Peyer's patch (tissue), 4 donors: Measurements from ENCODE around the gene TMEM59L. TPM values are rescaled to one million over a fixed set of nuclear protein-coding genes. Genes with fewer than 3 reads are reported as not detected.

ENCODE experiments used
- DNase-seq, 3 donors: peaks; one replicate each; pipeline ENCODE4 v3.0.0-alpha.2; 2017 to 2019
- H3K27ac ChIP-seq, 4 donors: fragments of 200-600 bp; sonication (generic); one replicate each; pipeline ENCODE4 v1.5.1; 2016 to 2019
- H3K27me3 ChIP-seq, 2 donors: fragments of 200-600 bp; sonication (generic); one replicate each; pipeline ENCODE4 v1.5.1; 2019
- H3K36me3 ChIP-seq, 3 donors: fragments of 200-600 bp; sonication (generic); one replicate each; pipeline ENCODE4 v1.5.1; 2016 to 2019
- H3K4me1 ChIP-seq, 4 donors: fragments of 200-600 bp; sonication (generic); one replicate each; pipeline ENCODE4 v1.5.1; 2016 to 2019
- H3K4me3 ChIP-seq, 4 donors: fragments of 200-600 bp; sonication (generic); 1 replicate in 3 of 4; 2 replicates in 1 of 4; pipeline ENCODE4 v1.5.1; 2016 to 2019; ENCODE audit warnings: mild to moderate bottlenecking in 1 of 4
- H3K9me3 ChIP-seq, 4 donors: fragments of 200-600 bp; sonication (generic); one replicate each; pipeline ENCODE4 v1.5.1; 2016 to 2019; ENCODE audit warnings: mild to moderate bottlenecking in 1 of 4
- POLR2A ChIP-seq, 2 donors: fragments of 450-650 bp; IDR thresholded peaks; one replicate each; pipeline ENCODE4 v1.5.1; 2017; ENCODE audit warnings: antibody characterized with exemption in 2 of 2, mild to moderate bottlenecking in 2 of 2, moderate library complexity in 2 of 2
- total RNA-seq, 4 donors: library from RNA; depleted of rRNA; stranded (reverse); fragments of >200 nt; gene quantifications; one replicate each; pipeline ENCODE4 v1.1.0, GENCODE V29; 2016
- TF ChIP-seq, protein P1 (sequence below), 6 experiments: fragments of 450-650 bp in 4 of 6; fragments of 200-600 bp in 2 of 6; sonication (generic) in 1 of 6; IDR thresholded peaks; one replicate each; pipeline ENCODE4 v1.5.1; 2017 to 2019; ENCODE audit warnings: antibody characterized with exemption in 6 of 6, mild to moderate bottlenecking in 3 of 6, moderate library complexity in 1 of 6

TMEM59L gene
- total RNA-seq, 4 donors from 2014 or later = 0.70 to 2.0 (median 1.7) TPM; not detected in 1

- peaks cover 0 to 30% (median 9%) of the 10 kb centered on the region in 4 donors for H3K4me1 ChIP-seq
- no peaks in the 10 kb centered on the region for H3K27me3 ChIP-seq
- peak overlapping the region; percentile 62 to 79 (median 72) for H3K4me3 ChIP-seq
- H3K9me3 ChIP-seq = no peaks in the 10 kb centered on the region
- H3K27ac ChIP-seq = peak overlapping the region; percentile 78 to 86 (median 82)
- H3K36me3 ChIP-seq = no peaks in the 10 kb centered on the region
- TF ChIP-seq, protein P1, sequence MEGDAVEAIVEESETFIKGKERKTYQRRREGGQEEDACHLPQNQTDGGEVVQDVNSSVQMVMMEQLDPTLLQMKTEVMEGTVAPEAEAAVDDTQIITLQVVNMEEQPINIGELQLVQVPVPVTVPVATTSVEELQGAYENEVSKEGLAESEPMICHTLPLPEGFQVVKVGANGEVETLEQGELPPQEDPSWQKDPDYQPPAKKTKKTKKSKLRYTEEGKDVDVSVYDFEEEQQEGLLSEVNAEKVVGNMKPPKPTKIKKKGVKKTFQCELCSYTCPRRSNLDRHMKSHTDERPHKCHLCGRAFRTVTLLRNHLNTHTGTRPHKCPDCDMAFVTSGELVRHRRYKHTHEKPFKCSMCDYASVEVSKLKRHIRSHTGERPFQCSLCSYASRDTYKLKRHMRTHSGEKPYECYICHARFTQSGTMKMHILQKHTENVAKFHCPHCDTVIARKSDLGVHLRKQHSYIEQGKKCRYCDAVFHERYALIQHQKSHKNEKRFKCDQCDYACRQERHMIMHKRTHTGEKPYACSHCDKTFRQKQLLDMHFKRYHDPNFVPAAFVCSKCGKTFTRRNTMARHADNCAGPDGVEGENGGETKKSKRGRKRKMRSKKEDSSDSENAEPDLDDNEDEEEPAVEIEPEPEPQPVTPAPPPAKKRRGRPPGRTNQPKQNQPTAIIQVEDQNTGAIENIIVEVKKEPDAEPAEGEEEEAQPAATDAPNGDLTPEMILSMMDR (IDR thresholded peaks at IDR 0.05) = no peak
- no peak for TF ChIP-seq POLR2A (IDR thresholded peaks at IDR 0.05)
- DNase-seq = no peak
Measured at GRCh38 chr19:18635831-18636182, 23.1 kb downstream of the TMEM59L start.

- Histone ChIP-seq H3K4me3 (peak overlapping the region; percentile 62 to 79 (median 72)), H3K27me3 (no peaks in the 10 kb centered on the region), H3K36me3 (no peaks in the 10 kb centered on the region), H3K27ac (peak overlapping the region; percentile 78 to 86 (median 82)), H3K4me1 (peaks cover 0 to 30% (median 9%) of the 10 kb centered on the region in 4 donors), H3K9me3 (no peaks in the 10 kb centered on the region)
- peak in 1 of 2 donors; percentile 11 for TF ChIP-seq POLR2A (IDR thresholded peaks at IDR 0.05)
- TF ChIP-seq, protein P1 (IDR thresholded peaks at IDR 0.05) = no peak
- peak; percentile 100 for DNase-seq
Measured at GRCh38 chr19:18636183-18636968, 23.7 kb downstream of the TMEM59L start.

DNA sequence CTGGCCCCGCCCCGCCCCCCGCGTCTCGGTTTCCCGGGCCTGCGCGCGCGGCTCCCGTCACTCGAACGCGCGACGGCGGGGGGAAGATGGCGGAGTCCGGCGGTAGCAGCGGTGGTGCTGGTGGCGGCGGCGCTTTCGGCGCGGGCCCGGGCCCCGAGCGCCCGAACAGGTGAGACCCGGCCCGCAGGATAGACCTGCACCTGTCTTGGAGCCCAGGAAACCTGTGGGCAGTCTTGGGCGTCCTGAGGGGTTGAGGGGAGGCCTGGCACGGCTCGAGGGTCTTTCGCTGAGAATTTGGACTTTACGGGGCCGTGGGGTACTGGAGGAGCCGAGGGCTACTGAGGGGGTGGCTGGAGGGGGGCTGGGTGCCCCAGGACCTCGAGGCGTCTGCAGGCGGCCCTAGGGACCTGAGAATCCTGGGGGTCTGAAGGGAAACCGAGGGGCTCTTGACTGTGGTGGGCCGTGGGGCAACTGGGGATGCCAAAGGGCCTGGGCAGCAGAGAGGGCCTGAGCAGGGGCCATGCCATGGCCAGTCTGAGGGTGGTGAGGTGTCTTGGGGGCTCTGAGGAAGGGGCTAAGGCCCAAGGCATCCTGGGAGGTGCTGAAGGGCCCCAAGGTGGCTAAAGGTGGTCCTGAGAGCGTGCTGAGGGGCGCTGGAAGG is 24.4 kb downstream of the TMEM59L start, which contains the start of gene KLHL26:
Gene KLHL26, plus strand, starts transcription at position 60 of the 661 bp plus-strand sequence. Its CDS starts 27 bp downstream, at position 87.
- Histone ChIP-seq H3K36me3 (no peaks in the 10 kb centered on the region), H3K9me3 (no peaks in the 10 kb centered on the region), H3K4me3 (peak within 1 kb of the TSS; percentile 62 to 79 (median 72)), H3K27ac (peak within 1 kb of the TSS; percentile 78 to 86 (median 82)), H3K27me3 (no peaks in the 10 kb centered on the region), H3K4me1 (peaks cover 0 to 30% (median 9%) of the 10 kb centered on the region in 4 donors)
- DNase-seq = no peak
- TF ChIP-seq POLR2A (IDR thresholded peaks at IDR 0.05) = peak; percentile 40 to 44
- TF ChIP-seq, protein P1 (IDR thresholded peaks at IDR 0.05) = no peak

- no peak for TF ChIP-seq POLR2A (IDR thresholded peaks at IDR 0.05)
- TF ChIP-seq, protein P1 (IDR thresholded peaks at IDR 0.05) = peak in 1 of 6 experiments; percentile 13
- Histone ChIP-seq H3K4me1 (peaks cover 0 to 30% (median 9%) of the 10 kb centered on the region in 4 donors), H3K27ac (peak overlapping the region; percentile 78 to 86 (median 82)), H3K4me3 (peak overlapping the region; percentile 62 to 79 (median 72)), H3K9me3 (no peaks in the 10 kb centered on the region), H3K36me3 (no peaks in the 10 kb centered on the region), H3K27me3 (no peaks in the 10 kb centered on the region)
- DNase-seq = peak in 1 of 3 donors; percentile 63
Measured at GRCh38 chr19:18637673-18638630, 25.3 kb downstream of the TMEM59L start.

DNA sequence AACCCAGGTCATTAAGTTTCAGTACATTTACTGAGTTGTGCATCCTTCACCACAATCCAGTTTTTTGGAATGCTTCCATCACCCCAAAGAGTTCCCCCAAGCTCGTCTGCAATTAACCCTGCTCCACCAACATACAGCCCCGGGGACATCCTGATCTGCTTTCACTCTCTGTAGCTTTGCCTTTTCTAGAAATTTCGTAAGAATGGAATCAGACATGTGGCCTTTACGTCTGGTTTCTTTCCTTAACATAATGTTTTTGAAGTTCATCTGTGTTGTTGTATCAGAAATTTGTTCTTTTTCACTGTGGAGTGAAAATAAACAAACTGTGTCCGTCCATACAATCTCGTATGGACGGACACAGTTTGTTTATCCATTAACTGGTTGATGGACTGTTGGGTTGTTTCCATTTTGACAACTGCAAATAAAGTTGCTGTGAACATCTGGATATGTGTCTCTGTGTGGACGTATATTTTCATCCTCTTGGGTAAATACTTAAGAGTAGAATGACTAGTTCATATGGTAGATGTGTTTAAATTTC is 27.1 kb downstream of the TMEM59L start:
- TF ChIP-seq, protein P1 (IDR thresholded peaks at IDR 0.05) = no peak
- no peak for TF ChIP-seq POLR2A (IDR thresholded peaks at IDR 0.05)
- Histone ChIP-seq H3K9me3 (no peaks in the 10 kb centered on the region), H3K27me3 (no peaks in the 10 kb centered on the region), H3K4me3 (no peak overlapping the region), H3K27ac (no peak overlapping the region), H3K4me1 (peaks cover 0 to 33% (median 13%) of the 10 kb centered on the region in 4 donors), H3K36me3 (no peaks in the 10 kb centered on the region)
- DNase-seq = no peak
